GM18505 (cell line): Measurements from ENCODE around the gene USO1.
"Not testable (repeated sequence)": the region's sequence is repeated elsewhere in the genome, so short reads cannot be mapped to it uniquely, and the experiment has no call there.

ENCODE experiments used
- ATAC-seq: cut with Tn5 transposase; IDR thresholded peaks from one replicate; pipeline ENCODE4 v1.9.1; 2021; ENCODE audit not compliant: unreplicated experiment
- POLR2A ChIP-seq: IDR thresholded peaks from 4 replicates; pipeline ENCODE4 v1.6.1; 2011; ENCODE audit warnings: borderline replicate concordance; ENCODE audit not compliant: insufficient read depth, insufficient read length; ENCODE audit errors: extremely low read depth

USO1 gene

GRCh38 chr4:75777589-75777988, 53.2 kb downstream of the USO1 start:
- no peak for TF ChIP-seq POLR2A
- no peak for ATAC-seq

- TF ChIP-seq POLR2A: no peak
- ATAC-seq: no peak
Observed at GRCh38 chr4:75779105-75779757, 54.9 kb downstream of the USO1 start.

- TF ChIP-seq POLR2A: no peak
- no peak for ATAC-seq
Observed at GRCh38 chr4:75781305-75781704, 56.9 kb downstream of the USO1 start.

GRCh38 chr4:75786526-75786925, 62.1 kb downstream of the USO1 start:
- TF ChIP-seq POLR2A: no peak
- no peak for ATAC-seq

GRCh38 chr4:75786938-75787337, 62.6 kb downstream of the USO1 start:
- ATAC-seq: no peak

GRCh38 chr4:75790024-75790423, 65.6 kb downstream of the USO1 start:
- no peak for ATAC-seq
- no peak for TF ChIP-seq POLR2A

More at GRCh38 chr4:75786938-75787337, 62.6 kb downstream of the USO1 start:
- no peak for TF ChIP-seq POLR2A

DNA sequence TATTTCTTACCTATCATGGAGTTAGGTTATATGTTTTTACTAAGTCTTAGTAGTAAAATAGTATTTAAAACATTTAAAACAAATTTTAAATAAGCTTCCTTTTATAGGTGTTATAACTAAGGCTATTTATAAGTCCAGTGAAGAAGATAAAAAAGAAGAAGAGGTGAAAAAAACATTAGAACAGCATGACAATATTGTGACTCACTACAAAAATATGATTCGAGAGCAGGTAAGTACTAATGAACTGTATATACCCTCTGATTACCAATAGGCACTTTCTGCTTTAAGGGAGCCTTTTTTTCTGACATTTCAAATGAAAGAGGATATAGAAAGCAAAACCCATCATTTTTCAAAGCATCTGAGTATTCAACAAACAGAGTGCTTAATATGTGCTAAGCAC, 76.6 kb downstream of the USO1 start:
- no peak for ATAC-seq
- TF ChIP-seq POLR2A: no peak

GRCh38 chr4:75806035-75806434, 81.7 kb downstream of the USO1 start:
- not testable (repeated sequence) for ATAC-seq

DNA sequence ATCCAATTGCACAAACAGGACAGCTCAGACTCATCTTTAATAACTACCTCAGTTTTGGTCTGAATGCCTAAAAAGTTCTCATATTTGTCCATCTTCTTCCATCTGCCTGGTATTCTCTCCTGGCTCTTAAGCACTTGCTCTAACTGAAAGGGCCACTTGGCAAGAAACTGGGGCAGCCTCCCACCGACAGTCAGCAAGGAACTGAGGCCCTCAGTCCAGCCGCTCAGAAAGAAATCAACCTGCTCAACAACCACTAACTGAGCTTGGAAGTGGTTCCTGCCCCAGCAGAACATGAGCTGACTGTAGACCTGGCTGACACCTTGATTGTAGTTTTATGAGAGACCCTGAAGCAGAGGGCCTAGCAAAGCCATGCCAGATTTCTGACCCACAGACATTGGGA, 93.5 kb downstream of the USO1 start:
- ATAC-seq: no peak
- TF ChIP-seq POLR2A: no peak

GRCh38 chr4:75819121-75819520, 94.7 kb downstream of the USO1 start:
- no peak for TF ChIP-seq POLR2A
- ATAC-seq: no peak

DNA sequence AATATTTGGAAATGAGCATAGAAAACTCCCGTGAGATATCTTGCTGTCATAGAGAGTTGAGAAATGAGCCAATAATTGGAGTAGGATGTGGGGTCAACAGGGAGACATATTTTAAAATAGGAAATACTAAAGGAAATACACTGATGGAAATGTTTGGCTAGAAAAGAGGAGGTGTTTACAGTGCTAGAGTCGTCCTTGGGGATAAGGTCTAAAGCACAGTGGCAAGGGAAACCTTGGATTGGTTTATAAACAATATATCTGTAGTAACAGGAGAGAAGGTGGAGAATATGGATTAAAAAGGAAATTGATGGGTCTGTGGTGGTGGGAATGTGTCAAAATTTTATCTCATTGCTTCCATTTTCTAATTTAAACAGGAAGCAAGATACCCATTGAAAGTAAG, 95.8 kb downstream of the USO1 start:
- no peak for ATAC-seq

GRCh38 chr4:75820676-75821075, 96.3 kb downstream of the USO1 start:
- ATAC-seq: no peak
- TF ChIP-seq POLR2A: no peak

More for the DNA sequence above, 95.8 kb downstream of the USO1 start:
- TF ChIP-seq POLR2A: no peak

DNA sequence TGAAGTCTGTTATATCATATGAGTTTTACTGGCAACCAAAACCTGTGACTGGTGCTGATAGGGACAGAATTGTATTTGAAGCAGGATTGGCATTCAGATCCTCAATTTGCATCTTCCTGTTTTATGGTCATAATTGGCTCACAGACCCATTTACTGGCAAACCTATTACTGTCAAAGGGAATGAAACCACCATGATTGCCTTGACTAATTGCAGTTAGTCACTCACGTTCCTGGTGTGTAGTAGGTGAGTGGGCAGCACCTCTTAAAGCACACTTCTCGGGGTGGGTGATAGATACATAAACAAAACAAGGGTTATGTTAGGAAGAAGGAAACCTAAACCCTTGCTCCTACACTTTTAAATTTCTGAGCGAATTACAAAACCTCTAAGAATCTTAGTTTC, 96.8 kb downstream of the USO1 start:
- no peak for TF ChIP-seq POLR2A
- no peak for ATAC-seq

DNA sequence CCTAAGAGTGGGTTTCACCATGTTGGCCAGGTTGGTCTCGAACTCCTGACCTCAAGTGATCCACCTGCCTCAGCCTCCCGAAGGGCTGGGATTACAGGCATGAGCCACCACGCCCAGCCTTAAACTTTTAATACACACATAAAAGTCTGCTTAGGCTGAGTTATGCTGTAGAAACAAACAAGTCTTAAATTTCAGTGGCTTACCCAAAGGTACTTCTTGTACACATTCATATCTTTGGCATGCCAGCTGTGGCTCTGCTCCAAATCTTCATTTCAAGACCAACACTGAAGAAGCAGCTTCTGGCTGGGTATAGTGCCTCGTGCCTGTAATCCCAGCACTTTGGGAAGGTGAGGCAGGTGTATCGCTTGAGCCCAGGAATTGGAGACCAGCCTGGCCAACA, 97.6 kb downstream of the USO1 start:
- ATAC-seq: no peak
- TF ChIP-seq POLR2A: no peak

- ATAC-seq: no peak
- no peak for TF ChIP-seq POLR2A
Observed at GRCh38 chr4:75822416-75822815, 98.0 kb downstream of the USO1 start.
